K562 treated with DMSO at 1 percent for 12 hours (cell line): ENCODE measurements around the gene ERLIN1. TPM values are rescaled to one million over a fixed set of nuclear protein-coding genes. Genes with fewer than 3 reads are reported as not detected.

Experiments
- total RNA-seq: library from RNA; unstranded; fragments of 300-600 nt; gene quantifications from 2 replicates; pipeline ENCODE4 v1.2.3, GENCODE V29; 2022; ENCODE audit not compliant: insufficient read depth

Gene ERLIN1
- total RNA-seq: 6.5 and 16.2 TPM in 2 replicates

DNA sequence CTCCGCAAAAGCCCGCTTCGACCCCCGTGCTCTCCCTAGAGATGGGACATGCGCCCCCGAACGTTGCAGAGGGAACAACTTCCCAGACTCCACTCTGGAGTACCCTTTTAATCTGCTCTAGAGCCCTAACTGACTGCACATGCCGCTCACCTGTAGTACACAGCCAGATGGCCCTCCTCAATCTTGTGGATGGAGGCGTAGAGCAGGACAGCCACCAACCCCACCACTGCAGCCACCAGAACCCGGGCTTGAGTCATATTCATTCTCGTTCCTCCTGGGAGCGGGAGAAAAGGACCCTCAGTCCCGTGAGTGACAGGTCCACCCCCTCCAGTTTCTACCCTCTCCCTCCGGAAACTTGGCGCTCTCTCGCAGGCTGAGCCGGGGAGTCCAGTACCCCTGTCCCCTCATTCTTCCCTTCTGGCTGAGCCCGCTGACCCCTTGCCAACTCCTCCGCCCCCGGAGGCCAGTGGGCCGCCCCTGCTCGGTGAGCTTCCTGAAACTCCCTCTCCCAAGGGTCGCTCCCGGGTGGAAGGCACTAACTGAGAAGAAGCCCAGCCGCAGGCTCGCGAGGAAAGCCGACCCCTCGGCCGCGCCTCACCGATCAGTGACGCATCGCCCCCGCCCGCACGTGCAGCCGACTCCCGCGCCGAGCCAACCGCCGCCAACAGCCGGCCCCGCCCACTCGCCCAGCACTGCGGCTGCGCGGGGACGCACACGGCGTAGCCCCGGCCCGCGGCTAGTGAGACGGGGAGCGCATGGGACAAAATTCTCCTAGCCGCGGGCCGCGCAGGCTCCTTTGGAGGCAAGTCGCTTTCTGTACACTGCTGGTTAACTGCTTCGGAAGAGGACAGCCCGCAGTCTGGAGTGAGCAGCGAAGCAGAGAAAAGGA, at the start of gene ERLIN1:
Gene ERLIN1, minus strand, starts transcription at position 666 of the 889 bp plus-strand sequence. Its CDS starts 403 bp downstream, at position 263.

Other genes starting within 250 kb of the ERLIN1 start
- gene DNMBP, start 176.1 kb downstream of the ERLIN1 start, total RNA-seq: 1.9 and 8.1 TPM in 2 replicates
- not detected in 2 replicates for gene CPN1, start 104.2 kb downstream of the ERLIN1 start, total RNA-seq
- 5.5 and 15.8 TPM in 2 replicates for gene CHUK, start 43.6 kb upstream of the ERLIN1 start, total RNA-seq
- 11.5 and 15.2 TPM in 2 replicates for gene CWF19L1, start 81.6 kb upstream of the ERLIN1 start, total RNA-seq
- 30.0 and 36.5 TPM in 2 replicates for gene BLOC1S2, start 100.7 kb upstream of the ERLIN1 start, total RNA-seq
- gene PKD2L1, start 144.2 kb upstream of the ERLIN1 start, total RNA-seq: not detected in 2 replicates
- gene SCD, start 161.2 kb upstream of the ERLIN1 start, total RNA-seq: 45.1 and 159 TPM in 2 replicates